Right lobe of liver (tissue), 4 donors: ENCODE results near the gene SUPT20HL1.

ENCODE experiments used
- POLR2A ChIP-seq: fragments of 450-650 bp; IDR thresholded peaks from one replicate; pipeline ENCODE4 v1.6.1; 2017; ENCODE audit warnings: antibody characterized with exemption, mild to moderate bottlenecking
- TF ChIP-seq, protein P1 (sequence below), 4 donors: fragments of 200-600 bp in 3 of 4; fragments of 450-650 bp in 1 of 4; IDR thresholded peaks; one replicate each; pipeline versions ENCODE4 v1.5.1 to v1.8.0; 2016 to 2022; ENCODE audit warnings: antibody characterized with exemption in 4 of 4, mild to moderate bottlenecking in 2 of 4
- donor health status: DM: no; HTN: no; CAD: no.
- donor health status: DM: no; HTN: no; CAD: no.
- donor health status: DM: no; HTN: yes; CAD: no.

DNA sequence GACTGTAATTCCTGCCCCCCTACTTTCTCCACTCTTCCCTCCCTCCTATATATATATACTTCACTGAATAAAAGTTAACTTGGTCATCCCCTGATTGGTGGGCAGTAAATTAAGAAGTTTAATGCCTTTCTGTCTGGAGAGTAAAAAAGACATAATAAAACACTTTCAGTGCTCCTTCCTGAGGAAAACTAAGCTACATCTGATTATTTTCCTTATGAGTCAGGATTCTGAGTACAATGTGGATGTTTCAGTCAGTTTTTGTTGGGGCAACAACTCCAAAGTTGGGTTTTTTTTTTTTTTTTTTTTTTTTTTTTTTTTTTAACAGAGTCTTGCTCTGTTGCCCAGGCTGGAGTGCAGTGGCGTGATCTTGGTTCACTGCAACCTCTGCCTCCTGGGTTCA is 24.6 kb upstream of the SUPT20HL1 start:
- TF ChIP-seq, protein P1, sequence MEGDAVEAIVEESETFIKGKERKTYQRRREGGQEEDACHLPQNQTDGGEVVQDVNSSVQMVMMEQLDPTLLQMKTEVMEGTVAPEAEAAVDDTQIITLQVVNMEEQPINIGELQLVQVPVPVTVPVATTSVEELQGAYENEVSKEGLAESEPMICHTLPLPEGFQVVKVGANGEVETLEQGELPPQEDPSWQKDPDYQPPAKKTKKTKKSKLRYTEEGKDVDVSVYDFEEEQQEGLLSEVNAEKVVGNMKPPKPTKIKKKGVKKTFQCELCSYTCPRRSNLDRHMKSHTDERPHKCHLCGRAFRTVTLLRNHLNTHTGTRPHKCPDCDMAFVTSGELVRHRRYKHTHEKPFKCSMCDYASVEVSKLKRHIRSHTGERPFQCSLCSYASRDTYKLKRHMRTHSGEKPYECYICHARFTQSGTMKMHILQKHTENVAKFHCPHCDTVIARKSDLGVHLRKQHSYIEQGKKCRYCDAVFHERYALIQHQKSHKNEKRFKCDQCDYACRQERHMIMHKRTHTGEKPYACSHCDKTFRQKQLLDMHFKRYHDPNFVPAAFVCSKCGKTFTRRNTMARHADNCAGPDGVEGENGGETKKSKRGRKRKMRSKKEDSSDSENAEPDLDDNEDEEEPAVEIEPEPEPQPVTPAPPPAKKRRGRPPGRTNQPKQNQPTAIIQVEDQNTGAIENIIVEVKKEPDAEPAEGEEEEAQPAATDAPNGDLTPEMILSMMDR (IDR thresholded peaks at IDR 0.05), result no peak
- TF ChIP-seq POLR2A, result no peak
